PC-3 (cell line): ENCODE results near the gene AGAP6.

Source experiments
- EZH2 ChIP-seq: fragments of 300-600 bp; sonication (generic); IDR thresholded peaks from one replicate; pipeline ENCODE4 v1.6.1; 2017; ENCODE audit warnings: antibody characterized with exemption, mild to moderate bottlenecking, low read length; ENCODE audit not compliant: unreplicated experiment
- TF ChIP-seq, protein P1 (sequence below): fragments of 300-600 bp; sonication (generic); conservative IDR thresholded peaks from 2 replicates; pipeline ENCODE4 v1.5.1; 2017; ENCODE audit warnings: antibody characterized with exemption, low read depth, mild to moderate bottlenecking, low read length

DNA sequence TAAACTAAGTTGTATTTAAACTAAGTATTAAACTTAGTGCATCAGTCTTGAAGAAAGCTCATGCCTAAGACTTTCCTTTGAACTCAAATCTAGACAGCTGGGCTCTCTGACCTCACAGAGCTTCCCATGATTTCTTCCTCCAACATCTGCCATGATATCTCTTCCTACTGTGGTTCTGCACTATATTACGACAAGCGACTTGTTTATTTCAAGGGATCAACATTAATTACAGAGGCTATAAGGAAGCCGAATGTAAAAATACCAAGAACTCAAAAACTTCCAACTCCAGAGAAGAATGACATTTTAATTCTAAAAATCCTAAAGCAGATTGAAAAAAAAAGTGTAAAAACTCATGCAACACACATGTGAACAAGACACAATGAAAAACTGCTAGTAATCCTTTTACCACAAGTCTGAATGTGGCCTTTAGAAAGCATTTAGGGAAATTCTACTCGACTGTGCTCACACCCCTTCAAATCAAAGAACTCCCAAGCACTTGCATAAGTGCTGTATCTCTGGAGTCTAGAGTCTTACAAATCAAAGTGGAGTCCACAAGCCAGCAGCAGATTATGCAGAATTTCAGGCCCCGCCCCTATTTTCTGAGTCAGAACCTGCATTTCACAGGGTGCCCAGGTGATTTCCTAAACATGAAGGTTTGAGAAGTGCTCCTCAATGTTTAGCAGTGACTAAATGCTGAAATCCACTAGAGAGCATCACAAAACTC lies 56.9 kb downstream of the AGAP6 start:
- TF ChIP-seq, protein P1, sequence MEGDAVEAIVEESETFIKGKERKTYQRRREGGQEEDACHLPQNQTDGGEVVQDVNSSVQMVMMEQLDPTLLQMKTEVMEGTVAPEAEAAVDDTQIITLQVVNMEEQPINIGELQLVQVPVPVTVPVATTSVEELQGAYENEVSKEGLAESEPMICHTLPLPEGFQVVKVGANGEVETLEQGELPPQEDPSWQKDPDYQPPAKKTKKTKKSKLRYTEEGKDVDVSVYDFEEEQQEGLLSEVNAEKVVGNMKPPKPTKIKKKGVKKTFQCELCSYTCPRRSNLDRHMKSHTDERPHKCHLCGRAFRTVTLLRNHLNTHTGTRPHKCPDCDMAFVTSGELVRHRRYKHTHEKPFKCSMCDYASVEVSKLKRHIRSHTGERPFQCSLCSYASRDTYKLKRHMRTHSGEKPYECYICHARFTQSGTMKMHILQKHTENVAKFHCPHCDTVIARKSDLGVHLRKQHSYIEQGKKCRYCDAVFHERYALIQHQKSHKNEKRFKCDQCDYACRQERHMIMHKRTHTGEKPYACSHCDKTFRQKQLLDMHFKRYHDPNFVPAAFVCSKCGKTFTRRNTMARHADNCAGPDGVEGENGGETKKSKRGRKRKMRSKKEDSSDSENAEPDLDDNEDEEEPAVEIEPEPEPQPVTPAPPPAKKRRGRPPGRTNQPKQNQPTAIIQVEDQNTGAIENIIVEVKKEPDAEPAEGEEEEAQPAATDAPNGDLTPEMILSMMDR = no peak
- no peak for TF ChIP-seq EZH2
